Activated CD8-positive, alpha-beta memory T cell treated with anti-CD3 and anti-CD28 coated beads, Interleukin-2, amount 50 U/mL, for 48 hours (primary cell): ENCODE data around the gene CNOT4.

Experiments
- DNase-seq: peaks from one replicate; pipeline ENCODE4 v3.0.0-alpha.2; 2020

Gene CNOT4

DNA sequence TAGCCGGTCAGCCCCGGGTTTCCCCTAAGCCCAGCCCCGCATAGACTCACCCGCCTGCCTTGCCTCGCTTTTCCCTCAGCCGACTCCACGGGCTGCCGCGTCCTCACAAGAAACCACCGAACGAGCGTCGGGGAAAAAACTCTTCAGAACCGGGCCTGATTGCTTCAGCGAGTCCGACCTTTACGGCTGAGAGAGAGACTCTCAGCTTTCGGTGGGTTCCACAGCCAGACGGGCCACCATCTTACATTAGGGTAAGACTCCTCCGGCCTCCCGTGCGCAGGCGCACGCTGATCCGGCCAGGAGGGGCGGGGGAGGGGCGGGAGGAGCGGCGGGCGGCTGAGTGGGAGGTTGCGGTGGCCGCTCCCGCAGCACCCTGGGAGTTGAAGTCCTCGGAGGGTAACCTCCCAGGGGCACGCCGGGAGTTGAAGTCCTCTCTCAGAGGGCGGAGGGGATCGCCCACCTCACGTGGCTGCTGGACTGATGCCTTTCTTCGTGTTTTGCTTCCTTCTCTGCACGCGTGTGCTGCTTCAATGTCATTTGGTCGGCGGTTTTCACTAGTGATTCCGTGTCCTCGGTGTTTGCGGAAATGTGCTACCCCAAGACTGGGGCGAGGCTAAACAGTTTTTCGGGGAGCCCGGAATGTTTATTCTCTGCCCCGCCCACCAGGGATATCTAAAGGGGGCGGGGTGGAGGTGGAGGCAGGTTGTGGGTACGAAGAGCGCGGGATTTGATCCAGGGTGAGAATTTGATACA, at the start of gene CNOT4:
TSS of gene CNOT4 (minus strand) at position 264 of the 753 bp plus-strand sequence. CDS start 71,771 bp downstream, outside the sequence.
- DNase-seq: peak; percentile 96

GRCh38 chr7:135558881-135559280, 49.0 kb upstream of the CNOT4 start:
- DNase-seq: no peak

- DNase-seq: peak; percentile 70
Measured at GRCh38 chr7:135558337-135558767, 48.5 kb upstream of the CNOT4 start.

GRCh38 chr7:135557455-135558336, 47.8 kb upstream of the CNOT4 start, which contains the start of gene NUP205:
NUP205 (plus strand) TSS chr7:135557917; CDS start chr7:135557945, 28 bp downstream.
- DNase-seq: peak; percentile 87

GRCh38 chr7:135553346-135553745, 43.4 kb upstream of the CNOT4 start:
- DNase-seq: no peak

DNA sequence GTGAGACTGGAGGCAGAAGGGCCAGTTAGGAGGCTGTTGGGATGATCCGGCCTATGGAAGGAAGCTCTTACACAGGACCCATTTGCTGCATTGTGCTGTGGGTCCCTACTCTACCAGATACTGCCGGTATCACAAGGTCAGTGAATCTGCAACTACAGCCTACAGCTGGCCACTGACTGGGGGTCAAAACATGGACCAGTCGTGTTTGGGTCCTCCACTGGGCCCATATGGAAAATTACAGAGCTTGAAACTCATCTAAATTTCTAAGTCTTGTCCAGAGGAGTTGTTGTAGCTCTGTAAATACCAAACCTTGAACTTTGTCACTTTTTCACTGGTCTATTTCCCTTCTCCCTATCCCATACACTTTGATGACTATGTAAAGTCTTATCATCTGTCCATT, 42.2 kb upstream of the CNOT4 start:
- DNase-seq: no peak

DNA sequence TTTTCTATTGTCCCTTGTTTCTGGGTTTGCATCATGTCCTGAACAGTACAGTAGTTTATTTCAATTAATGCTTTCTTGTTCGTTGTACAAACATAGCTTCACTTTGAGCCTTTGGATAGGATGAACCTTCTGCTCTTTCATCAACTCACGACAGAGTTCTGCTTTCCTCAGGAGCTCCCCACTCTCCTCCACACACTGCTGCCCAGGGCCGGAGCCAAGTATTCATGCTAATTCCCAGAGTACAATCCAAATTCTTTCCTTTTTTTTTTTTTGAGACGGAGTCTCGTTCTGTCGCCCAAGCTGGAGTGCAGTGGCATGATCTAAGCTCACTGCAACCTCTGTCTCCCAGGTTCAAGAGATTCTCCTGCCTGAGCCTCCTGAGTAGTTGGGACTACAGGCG, 40.3 kb upstream of the CNOT4 start:
- DNase-seq: no peak

DNA sequence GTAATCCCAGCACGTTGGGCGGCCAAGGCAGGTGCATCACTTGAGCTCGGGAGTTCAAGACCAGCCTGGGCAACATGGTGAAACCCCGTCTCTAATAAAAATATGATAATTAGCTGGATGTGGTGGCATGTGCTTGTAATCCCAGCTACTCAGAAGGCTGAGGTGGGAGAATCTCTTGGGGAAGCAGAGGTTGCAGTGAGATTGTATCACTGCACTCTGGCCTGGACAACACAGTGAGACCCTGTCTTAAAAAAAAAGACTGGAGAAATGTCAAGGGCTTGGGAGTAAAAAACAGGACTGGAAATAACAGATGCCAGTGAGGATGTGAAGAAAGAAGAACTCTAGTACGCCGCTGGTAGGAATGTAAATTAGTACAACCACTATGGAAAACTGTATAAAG, 31.1 kb upstream of the CNOT4 start:
- no peak for DNase-seq

DNA sequence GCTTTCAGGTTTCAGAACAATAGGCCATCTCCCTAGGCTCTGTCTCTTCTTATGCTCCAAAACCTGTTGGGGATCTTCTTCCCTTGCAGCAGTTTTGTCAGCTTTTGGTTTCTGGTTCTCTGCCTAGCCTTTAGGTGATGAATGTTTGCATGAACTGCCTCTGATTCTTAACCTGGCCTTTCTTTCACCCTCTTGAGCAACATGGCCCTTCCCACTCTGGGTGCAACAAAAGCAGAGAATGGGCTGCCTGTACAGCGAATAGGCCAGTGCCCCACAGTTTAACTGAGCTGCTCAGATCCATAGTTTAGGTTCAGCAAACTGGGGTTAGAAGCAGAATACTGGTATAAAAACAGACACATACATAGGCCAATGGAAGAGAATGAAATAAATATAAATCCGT, 29.7 kb upstream of the CNOT4 start:
- DNase-seq: no peak

- no peak for DNase-seq
Measured at GRCh38 chr7:135538376-135538775, 28.5 kb upstream of the CNOT4 start.

GRCh38 chr7:135537905-135538304, 28.0 kb upstream of the CNOT4 start:
- DNase-seq: no peak

DNA sequence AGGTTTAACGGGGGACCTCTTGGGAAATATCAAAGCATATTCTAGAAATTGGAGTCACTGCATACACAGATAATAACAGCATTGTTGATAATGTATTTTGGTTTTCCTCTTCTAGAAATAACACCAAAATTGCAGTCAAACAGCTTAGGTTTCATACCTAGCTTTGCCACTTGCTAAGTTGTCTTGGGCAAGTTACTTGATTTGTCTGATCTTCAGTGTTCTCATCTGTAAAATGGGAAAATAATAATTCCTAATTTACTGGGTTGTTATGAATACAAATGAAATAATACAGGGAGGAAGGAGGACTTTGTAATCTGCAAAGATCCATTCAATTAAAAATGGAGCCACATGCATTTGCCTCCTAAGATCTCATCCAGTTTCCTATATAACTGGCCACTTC, 27.6 kb upstream of the CNOT4 start:
- no peak for DNase-seq

DNA sequence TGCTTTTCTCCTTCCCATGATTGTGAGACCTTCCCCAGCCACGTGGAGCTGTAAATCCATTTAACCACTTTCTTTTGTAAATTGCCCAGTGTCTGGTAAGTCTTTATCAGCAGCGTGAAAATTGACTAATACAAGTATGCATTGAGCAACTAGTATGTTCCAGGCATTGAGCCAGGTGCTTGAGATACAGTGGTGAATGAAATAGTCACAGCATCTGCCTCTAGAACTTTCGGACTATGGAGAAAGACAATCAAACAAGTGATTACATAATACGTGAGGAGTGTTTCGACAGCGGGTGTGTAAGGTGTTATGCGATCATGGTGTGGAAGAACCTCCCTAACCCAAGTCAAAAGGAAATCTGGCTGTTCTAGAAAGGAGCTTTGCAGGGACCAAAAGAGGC, 26.2 kb upstream of the CNOT4 start:
- no peak for DNase-seq

DNA sequence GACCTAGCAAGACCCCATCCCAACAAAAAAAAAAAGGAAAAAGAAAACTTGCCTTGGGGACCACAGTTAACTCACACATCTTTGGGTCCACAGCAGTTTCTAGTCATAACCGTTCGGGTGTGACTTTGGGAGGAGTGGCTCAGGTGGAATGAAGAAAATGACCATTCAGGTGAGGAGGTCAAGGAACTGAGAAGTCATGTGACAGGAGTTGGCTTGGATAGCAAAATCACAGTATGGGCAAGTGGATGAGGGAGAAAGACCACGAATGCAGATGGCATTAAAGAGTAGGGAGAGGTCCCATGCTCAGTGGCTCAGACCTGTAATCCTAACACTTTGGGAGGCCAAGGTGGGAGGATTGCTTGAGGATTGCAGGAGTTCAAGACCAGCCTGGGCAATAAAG, 17.1 kb upstream of the CNOT4 start:
- no peak for DNase-seq

GRCh38 chr7:135525426-135525825, 15.5 kb upstream of the CNOT4 start:
- no peak for DNase-seq

GRCh38 chr7:135523146-135523545, 13.2 kb upstream of the CNOT4 start:
- DNase-seq: no peak

- no peak for DNase-seq
Measured at GRCh38 chr7:135522509-135522908, 12.6 kb upstream of the CNOT4 start.

DNA sequence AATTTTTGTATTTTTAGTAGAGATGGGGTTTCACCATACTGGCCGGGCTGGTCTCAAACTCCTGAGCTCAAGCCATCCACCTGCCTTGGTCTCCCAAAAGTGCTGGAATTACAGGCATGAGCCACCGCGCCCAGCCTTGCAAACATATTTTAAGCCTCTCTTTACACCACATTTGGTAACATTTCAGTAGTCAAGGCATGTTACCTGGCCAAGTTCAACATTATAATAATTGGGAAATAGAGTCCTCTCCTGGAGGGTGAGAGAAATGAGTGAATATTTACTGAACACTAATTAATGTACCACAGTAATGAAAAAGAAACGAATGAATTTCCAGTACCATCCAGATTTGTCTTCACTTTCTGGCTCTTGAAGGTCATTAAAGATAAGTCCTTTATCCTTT, 10.0 kb upstream of the CNOT4 start:
- DNase-seq: no peak

GRCh38 chr7:135519233-135519688, 9.4 kb upstream of the CNOT4 start:
- no peak for DNase-seq

DNA sequence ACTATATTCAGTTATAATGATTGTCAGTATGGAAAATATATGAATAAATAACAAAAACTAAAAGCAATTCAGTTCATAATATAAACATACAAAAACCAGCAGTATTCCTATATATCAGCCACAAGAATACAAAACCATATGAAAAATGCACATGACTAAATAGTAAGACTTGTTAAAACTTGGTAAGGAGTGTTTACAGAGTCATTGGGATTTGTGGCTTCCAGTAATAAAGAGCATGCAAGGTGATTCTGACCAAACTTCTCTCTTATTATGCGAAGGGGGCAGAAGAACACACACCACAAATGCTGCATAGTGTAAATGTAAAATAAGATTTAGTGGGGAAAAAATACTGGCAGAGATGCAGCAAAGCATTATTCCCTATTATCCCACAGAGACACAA, 8.8 kb upstream of the CNOT4 start:
- DNase-seq: no peak

DNA sequence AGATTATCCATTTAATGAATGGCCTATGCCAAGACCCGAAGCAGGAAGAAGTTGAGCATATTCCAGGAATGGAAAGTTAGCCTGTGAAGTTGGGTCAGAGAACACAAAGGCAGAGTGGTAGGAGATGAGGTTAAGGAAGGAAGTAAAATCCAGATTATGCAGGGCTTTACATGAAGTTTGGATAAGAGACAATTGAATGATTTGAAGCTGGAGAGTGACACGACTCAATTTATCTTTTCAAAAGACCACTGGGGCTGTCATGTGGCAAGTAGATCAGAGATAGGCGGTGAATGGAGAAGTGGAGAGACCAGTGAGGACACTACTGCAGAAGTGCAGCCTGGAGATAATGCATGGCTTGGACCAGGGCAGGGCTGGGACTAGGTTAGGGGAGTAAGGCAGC, 7.2 kb upstream of the CNOT4 start:
- DNase-seq: no peak

DNA sequence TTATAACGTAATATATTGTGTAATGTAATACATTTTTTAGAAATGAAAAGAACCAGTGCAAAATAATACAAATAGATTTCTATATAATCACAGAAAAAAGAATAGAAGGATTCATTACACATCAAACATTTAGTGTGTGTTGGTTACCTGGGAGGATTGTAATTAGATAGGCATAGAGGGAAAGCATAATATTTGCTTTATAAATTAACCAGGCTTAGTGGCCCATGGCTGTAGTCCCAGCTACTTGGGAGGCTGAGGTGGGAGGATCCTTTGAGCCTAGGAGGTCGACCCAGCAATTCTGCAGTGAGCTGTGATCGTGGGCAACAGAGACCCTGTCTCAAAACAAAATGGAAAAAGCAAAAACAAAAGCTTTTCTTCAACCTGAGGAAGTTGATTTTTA, 5.0 kb upstream of the CNOT4 start:
- DNase-seq: no peak

- DNase-seq: no peak
Measured at GRCh38 chr7:135512135-135512887, 2.4 kb upstream of the CNOT4 start.
